ENCODE data around the gene TNK1. TPM values are rescaled to one million over a fixed set of nuclear protein-coding genes. Genes with fewer than 3 reads are reported as not detected.

Gene TNK1
- total RNA-seq, 4 donors from 2014 or later, result 2.4 to 9.8 (median 6.0) TPM

DNA sequence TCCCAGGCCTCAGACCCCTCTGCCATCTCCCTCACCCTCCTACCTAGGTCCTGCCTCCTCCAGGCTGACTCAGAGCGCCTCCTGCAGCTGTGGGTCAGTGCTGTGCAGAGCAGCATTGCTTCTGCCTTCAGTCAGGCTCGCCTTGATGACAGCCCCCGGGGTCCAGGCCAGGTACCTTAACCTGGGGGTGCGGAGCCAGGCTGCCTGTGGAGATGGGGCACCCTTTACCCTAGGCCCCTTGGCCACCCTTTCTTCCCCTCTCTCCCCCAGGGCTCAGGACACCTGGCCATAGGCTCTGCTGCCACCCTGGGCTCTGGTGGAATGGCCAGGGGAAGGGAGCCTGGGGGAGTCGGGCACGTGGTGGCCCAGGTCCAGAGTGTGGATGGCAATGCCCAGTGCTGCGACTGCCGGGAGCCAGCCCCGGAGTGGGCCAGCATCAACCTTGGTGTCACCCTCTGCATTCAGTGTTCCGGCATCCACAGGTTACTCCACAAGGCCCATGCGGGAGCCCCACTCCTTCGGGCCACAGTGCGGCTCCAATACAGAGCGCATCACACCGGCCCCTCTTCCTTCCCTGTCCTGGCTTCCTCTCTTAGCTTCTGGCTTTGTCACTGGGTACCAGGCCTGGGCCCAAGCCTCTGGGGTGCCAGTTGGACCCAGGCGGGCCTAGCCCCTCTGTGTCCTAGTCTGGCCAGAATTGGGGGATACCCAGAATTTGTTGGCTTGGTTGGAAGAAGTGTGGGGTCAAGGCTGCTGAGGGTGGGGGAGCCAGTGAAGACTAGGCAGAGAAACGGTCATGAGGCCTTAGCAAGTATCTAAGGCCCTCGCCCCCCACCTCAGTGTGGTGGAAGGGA lies 33.9 kb upstream of the TNK1 start:
- 71 to 81% methylated on average over 10 to 12 of the region's 18 CpGs for WGBS, 2 donors
- Histone ChIP-seq H3K9me3 (no peaks in the 10 kb centered on the region), H3K27ac (peak overlapping the region in 1 of 4 donors; percentile 41), H3K4me1 (peaks cover 0 to 42% (median 18%) of the 10 kb centered on the region in 4 donors), H3K4me3 (no peak overlapping the region), H3K36me3 (no peaks in the 10 kb centered on the region), H3K27me3 (no peaks in the 10 kb centered on the region)
- DNase-seq (ENCODE audit: low spot score in 2 of 2), result no peak
- TF ChIP-seq POLR2A (IDR thresholded peaks at IDR 0.05) (no peak), EP300 (IDR thresholded peaks at IDR 0.05) (no peak)
- TF ChIP-seq, protein P1, sequence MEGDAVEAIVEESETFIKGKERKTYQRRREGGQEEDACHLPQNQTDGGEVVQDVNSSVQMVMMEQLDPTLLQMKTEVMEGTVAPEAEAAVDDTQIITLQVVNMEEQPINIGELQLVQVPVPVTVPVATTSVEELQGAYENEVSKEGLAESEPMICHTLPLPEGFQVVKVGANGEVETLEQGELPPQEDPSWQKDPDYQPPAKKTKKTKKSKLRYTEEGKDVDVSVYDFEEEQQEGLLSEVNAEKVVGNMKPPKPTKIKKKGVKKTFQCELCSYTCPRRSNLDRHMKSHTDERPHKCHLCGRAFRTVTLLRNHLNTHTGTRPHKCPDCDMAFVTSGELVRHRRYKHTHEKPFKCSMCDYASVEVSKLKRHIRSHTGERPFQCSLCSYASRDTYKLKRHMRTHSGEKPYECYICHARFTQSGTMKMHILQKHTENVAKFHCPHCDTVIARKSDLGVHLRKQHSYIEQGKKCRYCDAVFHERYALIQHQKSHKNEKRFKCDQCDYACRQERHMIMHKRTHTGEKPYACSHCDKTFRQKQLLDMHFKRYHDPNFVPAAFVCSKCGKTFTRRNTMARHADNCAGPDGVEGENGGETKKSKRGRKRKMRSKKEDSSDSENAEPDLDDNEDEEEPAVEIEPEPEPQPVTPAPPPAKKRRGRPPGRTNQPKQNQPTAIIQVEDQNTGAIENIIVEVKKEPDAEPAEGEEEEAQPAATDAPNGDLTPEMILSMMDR (IDR thresholded peaks at IDR 0.05), result no peak

- H3K9me3 ChIP-seq, result no peaks in the 10 kb centered on the region
- H3K27ac ChIP-seq, result peak overlapping the region in 1 of 4 donors; percentile 96
- DNase-seq (ENCODE audit: low spot score in 2 of 2), result no peak
- H3K4me1 ChIP-seq, result peaks cover 0 to 48% (median 22%) of the 10 kb centered on the region in 4 donors
- H3K4me3 ChIP-seq, result no peak overlapping the region
- H3K27me3 ChIP-seq, result no peaks in the 10 kb centered on the region
- no peaks in the 10 kb centered on the region for H3K36me3 ChIP-seq
- no peak for TF ChIP-seq POLR2A (IDR thresholded peaks at IDR 0.05)
- TF ChIP-seq, protein P1 (IDR thresholded peaks at IDR 0.05), result no peak
- TF ChIP-seq EP300 (IDR thresholded peaks at IDR 0.05), result no peak
- 61 to 65% methylated on average over 15 to 18 of the region's 19 CpGs for WGBS, 2 donors
These were observed 33.0 kb upstream of the TNK1 start for GRCh38 chr17:7347630-7348477.

DNA sequence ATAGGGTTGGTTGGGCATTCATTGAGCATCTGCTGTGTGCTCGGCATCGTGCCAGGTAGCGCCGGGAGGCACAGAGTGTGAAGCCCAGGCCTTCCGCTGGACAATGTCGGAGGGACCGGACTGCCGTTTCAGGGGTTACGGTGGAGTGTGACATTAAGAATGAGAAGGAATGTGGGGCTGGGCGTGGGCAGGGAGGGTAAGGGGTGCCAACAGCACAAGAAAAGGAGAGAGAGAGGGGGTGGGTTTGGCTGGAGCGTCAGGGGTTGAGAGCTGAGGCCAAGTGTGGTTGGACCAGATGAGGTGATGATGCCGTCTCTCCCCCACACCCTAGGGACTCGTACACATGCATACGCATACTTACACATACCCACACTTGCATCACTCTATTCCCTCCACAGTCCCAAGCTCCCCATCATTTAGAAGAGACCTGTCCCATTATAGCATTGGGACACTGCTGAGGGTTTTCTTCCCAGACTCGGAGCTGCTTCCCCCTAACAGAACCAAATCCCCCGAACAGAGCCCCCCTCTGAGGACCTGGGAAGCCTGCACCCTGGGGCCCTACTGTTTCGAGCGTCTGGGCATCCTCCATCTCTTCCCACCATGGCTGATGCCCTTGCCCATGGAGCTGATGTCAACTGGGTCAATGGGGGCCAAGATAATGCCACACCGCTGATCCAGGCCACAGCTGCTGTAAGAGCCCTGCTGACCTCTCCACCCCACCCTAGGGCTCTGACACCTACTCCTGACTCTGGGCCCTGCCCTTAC lies 32.2 kb upstream of the TNK1 start:
- Histone ChIP-seq H3K27ac (peak overlapping the region in 3 of 4 donors; percentile 96 to 100 (median 96)), H3K27me3 (no peaks in the 10 kb centered on the region), H3K9me3 (no peaks in the 10 kb centered on the region), H3K4me1 (peaks cover 0 to 56% (median 30%) of the 10 kb centered on the region in 4 donors), H3K4me3 (no peak overlapping the region), H3K36me3 (no peaks in the 10 kb centered on the region)
- TF ChIP-seq, protein P1 (IDR thresholded peaks at IDR 0.05), result no peak
- TF ChIP-seq EP300 (IDR thresholded peaks at IDR 0.05), result no peak
- TF ChIP-seq POLR2A (IDR thresholded peaks at IDR 0.05), result no peak
- 55 to 61% methylated on average over 19 of the region's 19 CpGs for WGBS, 2 donors
- no peak for DNase-seq (ENCODE audit: low spot score in 2 of 2)

- H3K27me3 ChIP-seq, result no peaks in the 10 kb centered on the region
- H3K9me3 ChIP-seq, result no peaks in the 10 kb centered on the region
- TF ChIP-seq EP300 (IDR thresholded peaks at IDR 0.05), result peak in 1 of 2 donors; percentile 76
- TF ChIP-seq, protein P1 (IDR thresholded peaks at IDR 0.05), result peak in 3 of 5 experiments; percentile 29 to 61 (median 56)
- peak; percentile 2 to 49 for TF ChIP-seq POLR2A (IDR thresholded peaks at IDR 0.05)
- peak; percentile 85 to 88 for DNase-seq (ENCODE audit: low spot score in 2 of 2)
- H3K4me1 ChIP-seq, result peaks cover 0 to 79% (median 44%) of the 10 kb centered on the region in 4 donors
- peak within 1 kb of the TSS; percentile 91 to 100 (median 96) for H3K27ac ChIP-seq
- peak within 1 kb of the TSS; percentile 71 to 95 (median 76) for H3K4me3 ChIP-seq
- H3K36me3 ChIP-seq, result no peaks in the 10 kb centered on the region
- WGBS, 2 donors, result 1% methylated on average over 39 to 49 of the region's 91 CpGs
These were observed 29.0 kb upstream of the TNK1 start, which contains the start of gene KCTD11 for GRCh38 chr17:7351665-7352502. KCTD11 (plus strand) TSS chr17:7352162.
